ENCODE measurements around the gene TTYH2.

Gene TTYH2

GRCh38 chr17:74251051-74251450, 37.7 kb downstream of the TTYH2 start:
- no peak for TF ChIP-seq CTCF (IDR thresholded peaks at IDR 0.05)

- TF ChIP-seq CTCF (IDR thresholded peaks at IDR 0.05): no peak
Observed at GRCh38 chr17:74251569-74251968, 38.2 kb downstream of the TTYH2 start.

GRCh38 chr17:74252211-74252610, 38.8 kb downstream of the TTYH2 start:
- no peak for TF ChIP-seq CTCF (IDR thresholded peaks at IDR 0.05)

GRCh38 chr17:74253036-74253435, 39.7 kb downstream of the TTYH2 start:
- no peak for TF ChIP-seq CTCF (IDR thresholded peaks at IDR 0.05)

GRCh38 chr17:74257311-74257710, 43.9 kb downstream of the TTYH2 start:
- TF ChIP-seq CTCF (IDR thresholded peaks at IDR 0.05): no peak

- TF ChIP-seq CTCF (IDR thresholded peaks at IDR 0.05): no peak
Observed at GRCh38 chr17:74259667-74260524, 46.5 kb downstream of the TTYH2 start.

GRCh38 chr17:74260525-74260850, 47.1 kb downstream of the TTYH2 start:
- no peak for TF ChIP-seq CTCF (IDR thresholded peaks at IDR 0.05)

- TF ChIP-seq CTCF (IDR thresholded peaks at IDR 0.05): no peak
Observed at GRCh38 chr17:74262601-74263000, 49.2 kb downstream of the TTYH2 start.
